GM18870 (cell line): ENCODE measurements around the gene ABCD3.
"Not testable (repeated sequence)": the region's sequence is repeated elsewhere in the genome, so short reads cannot be mapped to it uniquely, and the experiment has no call there.

Source experiments
- ATAC-seq: cut with Tn5 transposase; IDR thresholded peaks from one replicate; pipeline ENCODE4 v1.9.1; 2021; ENCODE audit warnings: moderate library complexity; ENCODE audit not compliant: unreplicated experiment

Gene ABCD3

DNA sequence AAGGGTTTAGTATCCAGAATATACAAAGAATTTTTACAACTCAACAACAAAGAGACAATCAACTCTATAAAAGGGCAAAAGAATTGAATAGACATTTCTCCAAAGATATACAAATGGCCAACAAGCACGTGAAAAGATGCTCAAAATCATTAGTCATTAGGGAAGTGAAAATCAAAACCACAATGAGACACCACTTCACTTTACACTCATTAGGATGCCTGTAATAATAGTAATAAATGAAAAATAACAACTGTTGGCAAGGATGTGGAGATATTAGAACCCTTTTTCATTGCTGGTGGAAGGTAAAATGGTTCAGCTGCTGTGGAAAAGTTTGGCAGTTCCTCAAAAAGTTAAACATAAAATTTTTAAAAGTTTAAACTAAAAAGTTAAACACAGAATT is 7.0 kb upstream of the ABCD3 start:
- ATAC-seq = peak; percentile 89

DNA sequence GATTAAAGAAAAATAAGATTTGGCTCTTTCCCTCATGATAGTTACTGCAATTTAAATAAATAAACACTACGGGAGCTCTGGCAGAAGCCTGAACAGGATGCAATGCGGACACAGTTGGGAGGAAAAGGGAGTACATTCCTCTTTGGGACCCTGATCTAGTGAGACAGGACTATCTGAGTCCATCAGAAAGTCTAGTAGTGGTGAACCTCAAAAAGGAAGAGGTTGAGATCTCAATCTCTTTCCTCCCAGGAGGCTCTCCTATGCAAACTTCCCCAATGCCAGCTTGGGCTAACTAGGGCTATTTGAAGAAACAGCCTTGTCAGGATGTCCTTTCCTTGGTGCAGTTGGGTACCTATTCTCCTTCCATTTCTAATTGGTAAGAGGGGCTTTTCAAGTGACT is 4.9 kb upstream of the ABCD3 start:
- ATAC-seq = no peak

DNA sequence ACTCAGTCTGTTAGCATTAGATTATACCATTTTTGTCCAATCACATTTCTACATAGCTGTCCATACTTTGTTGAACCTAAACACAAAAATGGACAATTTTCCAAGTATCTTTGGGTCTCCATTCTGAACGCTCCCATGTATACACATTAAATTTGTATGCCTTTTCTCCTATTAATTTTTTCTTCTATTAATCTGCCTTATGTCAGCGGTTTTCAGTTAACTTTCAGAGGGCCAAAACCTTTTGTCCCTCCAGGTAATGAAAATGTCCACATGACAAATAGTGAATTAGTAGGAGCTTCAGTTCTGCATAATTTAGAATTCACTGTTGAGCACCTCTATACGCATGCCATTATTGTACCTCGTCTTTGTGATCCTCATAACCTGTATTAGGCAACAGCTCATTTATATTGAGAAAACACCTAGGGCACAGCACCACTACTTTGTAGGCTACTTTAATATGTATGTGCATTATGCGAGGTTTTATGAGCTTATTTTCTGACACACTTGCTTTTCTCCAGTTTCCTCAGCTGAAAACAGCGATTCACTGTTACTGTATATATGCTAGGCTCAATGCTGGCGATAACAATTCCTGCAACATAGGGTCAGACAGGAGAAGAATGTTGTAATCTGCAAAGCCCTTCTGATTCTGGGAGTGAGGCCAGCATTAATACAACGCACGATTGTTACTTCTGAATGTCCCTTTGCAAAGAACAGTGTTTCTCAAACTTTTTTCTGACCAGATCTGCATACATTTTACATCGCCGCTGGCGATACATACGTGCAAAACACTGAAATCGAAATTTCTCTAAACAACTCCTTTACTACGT is 1.1 kb upstream of the ABCD3 start:
- ATAC-seq = no peak

DNA sequence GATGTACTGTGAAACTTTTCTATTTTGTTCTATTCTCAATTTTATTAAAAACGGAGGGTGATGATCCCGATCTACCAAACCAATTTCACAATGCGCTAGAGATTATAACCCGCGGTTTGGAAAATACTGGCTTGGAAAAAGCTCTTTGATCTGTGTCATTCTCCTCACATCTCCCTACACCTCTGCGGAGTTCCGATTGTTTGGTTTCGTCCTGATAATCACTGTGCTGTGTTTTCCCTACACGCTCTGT is 536 bp upstream of the ABCD3 start:
- ATAC-seq = no peak

DNA sequence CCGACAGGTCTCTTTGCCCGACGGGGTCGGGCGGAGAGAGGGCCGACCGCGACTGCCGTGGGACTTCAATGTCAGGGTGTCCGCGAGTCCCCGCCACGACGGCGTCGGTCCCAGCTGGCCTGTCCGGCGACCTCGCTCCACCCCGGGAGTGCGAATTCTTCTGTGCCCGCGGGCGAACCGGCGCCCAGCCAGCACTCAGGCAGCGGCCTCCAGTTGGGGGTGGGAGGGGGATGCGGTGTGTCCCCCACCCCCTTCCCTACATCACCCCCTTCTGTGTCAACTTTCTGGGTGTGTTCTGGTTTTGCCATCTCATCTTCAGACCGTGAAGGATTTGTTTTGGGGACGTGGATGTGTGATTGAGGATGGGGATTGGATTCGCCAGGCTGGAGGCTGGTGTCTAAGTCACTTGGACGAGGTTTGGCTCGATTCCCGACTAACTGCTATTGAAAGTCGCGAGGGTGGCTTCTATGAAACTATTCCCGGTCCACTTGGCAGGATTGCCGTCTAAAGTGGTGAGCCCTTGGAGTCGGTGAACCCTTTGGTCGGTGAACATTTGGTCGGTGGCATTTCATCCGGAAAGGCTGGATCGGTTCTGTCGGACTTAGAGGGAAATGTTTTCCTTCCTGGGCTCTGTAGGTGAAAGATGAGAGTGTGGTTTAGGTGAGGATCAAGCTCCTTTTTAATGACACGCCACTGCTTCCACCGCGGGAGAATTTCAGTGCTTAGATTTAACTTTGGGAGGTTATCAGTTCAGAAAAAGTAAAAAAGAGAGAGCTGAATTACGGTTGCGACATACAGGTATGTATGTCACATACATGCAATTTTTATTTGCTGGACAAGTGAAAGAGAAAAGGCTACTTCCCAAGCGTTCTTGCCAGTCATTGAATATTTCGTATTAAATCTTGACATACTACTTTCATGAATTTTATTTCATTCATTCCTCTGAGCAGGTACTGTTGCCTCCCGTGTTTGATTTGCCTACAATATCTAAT is 771 bp downstream of the ABCD3 start:
- ATAC-seq = peak; percentile 24

DNA sequence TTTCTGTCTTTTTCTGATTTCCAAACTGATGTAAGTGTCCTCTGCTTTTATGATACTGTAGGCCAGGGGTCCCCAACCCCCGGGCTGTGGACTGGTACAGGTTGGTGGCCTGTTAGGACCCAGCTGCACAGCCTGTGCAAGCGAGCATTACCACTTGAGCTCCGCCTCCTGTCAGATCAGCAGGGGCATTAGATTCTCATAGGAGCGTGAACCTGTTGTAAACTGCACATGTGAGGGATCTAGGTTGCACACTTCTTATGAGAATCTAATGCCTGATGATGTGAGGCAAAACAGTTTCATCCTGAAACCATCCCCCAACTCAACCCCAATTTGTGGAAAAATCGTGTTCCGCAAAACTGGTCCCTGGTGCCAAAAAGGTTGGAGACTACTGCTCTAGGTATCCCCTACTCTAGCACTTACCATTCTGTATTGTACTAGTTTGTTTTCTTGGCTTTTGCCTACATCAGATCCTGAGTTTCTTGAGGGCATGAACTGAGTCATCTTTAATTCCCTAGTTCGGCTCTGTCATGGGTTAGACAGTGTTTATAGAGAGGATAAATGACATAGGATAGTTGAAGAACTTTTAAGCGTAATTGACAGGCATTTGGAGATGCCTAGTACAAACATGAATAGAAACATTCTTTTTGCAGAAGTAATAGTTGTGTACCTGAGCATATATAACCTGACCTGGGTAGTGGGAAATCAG is 4.1 kb downstream of the ABCD3 start:
- no peak for ATAC-seq

DNA sequence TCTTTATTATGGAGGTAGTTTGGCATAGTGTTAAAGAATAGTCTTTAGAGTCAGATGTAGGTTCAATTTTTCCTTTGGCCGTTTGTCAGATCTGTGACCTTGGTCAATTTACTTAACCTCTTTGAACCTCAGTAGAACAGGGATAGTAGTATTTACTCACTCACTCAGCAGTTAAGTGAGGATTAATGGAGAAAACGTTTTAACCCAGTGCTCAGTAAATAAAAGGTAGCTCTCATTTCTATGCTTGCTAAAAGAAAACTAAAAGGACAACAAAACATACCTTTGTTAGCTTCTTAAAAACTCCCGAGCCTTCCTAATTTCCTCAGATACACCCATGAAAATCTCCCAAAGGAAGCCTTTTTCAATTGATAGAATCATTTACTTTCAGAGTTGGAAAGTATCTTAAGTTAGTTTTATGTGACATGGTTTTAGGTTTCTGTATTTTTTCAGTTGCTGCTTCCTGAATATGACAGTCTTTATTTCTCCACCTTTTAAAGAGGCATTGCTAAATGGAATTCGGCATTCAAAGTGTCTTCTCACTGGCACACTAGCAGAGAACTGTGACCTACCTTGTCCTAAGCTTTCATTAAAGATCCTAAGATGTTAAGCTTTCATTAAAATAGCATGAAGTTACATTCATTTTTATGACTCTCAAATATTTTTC is 7.8 kb downstream of the ABCD3 start:
- ATAC-seq = no peak

DNA sequence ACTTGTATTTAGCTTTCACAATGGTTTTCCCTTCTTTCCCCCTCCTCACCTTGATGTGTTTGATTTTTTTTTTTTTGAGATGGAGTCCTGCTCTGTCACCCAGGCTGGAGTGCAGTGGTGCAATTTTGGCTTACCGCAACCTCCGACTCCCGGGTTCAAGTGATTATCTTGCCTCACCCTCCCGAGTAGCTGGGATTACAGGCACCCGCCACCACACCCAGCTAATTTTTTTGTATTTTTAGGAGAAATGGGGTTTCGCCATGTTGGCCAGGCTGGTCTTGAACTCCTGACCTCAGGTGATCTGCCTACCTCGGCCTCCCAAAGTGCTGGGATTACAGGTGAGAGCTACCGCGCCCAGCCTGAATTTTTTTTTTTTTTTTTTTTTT is 8.3 kb downstream of the ABCD3 start:
- ATAC-seq = not testable (repeated sequence)

DNA sequence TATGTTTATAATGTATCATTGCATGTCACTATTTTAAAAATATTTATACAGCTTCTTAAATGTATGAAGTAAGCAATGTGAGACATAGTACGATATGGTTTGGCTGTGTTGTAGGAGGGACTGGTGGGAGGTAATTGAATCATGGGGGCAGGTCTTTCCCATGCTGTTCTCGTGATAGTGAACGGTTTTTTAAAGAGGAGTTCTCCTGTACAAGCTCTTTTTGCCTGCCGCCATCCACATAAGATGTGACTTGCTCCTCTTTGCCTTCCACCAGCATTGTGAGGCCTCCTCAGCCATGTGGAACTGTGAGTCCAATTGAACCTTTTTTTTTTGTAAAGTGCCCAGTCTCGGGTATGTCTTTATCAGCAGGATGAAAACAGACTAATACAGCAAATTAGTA is 10.3 kb downstream of the ABCD3 start:
- ATAC-seq = no peak

DNA sequence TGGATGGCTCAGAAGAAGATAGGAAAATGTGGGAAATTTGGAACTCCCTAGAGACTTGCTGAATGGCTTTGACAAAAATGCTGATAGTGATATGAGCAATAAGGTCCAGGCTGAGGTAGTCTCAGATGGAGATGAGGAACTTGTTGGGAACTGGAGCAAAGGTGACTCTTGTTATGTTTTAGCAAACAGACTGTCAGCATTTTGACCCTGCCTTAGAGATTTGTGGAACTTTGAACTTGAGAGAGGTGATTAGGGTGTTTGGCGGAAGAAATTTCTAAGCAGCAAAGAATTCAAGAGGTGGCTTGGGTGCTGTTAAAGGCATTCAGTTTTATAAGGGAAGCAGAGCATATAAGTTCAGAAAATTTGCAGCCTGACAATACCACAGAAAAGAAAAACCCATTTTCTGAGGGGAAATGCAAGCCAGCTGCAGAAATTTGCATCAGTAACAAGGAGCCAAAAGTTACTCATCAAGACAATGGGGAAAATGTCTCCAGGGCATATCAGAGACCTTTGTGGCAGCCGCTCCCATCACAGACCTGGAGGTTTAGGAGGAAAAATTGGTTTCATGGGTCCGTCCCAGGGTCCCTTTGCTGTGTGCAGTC is 10.8 kb downstream of the ABCD3 start:
- ATAC-seq = not testable (repeated sequence)

DNA sequence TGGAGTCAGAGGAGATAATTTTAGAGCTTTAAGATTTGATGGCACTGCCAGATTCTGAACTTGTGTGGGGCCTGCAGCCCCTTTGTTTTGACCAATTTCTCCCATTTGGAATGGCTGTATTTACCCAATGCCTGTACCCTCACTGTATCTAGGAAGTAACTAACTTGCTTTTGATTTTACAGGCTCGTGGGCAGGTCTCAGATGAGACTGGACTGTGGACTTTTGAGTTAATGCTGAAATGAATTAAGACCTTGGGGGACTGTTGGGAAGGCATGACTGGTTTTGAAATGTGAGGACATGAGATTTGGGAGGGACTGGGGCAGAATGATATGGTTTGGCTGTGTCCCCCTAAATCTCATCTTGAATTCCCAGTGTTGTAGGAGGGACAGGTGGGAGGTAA is 11.9 kb downstream of the ABCD3 start:
- ATAC-seq = not testable (repeated sequence)

DNA sequence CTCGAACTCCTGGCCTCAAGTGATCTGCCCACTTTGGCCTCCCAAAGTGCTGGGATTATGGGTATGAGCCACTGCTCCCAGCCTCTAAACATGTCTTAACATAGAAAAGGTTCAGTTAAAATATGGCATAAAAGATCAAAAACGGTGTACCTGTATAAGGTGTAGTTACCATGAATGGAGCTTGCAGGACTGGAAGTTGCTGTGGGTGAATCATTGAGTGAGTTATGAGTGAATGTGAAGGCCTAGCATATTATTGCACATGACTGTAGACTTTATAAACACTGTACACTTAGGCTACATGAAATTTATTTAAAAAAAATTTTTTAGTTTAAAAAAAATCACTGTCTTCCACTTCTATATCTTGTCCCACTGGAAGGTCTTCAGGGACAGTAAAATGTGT is 15.7 kb downstream of the ABCD3 start:
- no peak for ATAC-seq

DNA sequence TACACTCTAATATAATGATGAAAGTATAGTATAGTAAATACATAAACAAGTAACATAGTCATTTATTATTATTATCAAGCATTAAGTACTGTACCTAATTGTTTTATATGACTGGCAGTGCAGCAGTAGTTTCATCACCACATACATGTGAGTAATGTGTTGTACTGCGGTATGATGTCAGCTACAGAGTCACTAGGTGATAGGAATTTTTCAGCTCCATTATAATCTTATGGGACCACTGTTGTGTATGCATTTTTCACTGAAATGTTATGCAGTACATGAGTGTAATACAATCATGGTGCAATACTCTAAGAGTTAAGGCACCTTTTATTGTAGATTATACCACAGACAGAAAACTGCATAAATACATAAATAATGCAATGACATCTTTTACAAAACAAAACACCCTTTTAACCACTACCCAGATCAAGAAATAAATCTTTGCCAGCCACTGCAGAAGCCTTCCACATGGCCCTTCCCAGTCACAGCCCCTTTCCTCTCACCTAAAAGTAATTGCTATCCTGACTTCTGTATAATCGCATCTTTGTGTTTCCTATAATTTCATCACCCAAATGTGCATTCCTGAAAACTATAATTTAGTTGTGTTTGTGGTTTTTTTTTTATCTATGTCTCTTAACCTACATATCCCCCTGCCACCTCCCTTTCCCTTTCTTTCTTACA is 16.3 kb downstream of the ABCD3 start:
- no peak for ATAC-seq

DNA sequence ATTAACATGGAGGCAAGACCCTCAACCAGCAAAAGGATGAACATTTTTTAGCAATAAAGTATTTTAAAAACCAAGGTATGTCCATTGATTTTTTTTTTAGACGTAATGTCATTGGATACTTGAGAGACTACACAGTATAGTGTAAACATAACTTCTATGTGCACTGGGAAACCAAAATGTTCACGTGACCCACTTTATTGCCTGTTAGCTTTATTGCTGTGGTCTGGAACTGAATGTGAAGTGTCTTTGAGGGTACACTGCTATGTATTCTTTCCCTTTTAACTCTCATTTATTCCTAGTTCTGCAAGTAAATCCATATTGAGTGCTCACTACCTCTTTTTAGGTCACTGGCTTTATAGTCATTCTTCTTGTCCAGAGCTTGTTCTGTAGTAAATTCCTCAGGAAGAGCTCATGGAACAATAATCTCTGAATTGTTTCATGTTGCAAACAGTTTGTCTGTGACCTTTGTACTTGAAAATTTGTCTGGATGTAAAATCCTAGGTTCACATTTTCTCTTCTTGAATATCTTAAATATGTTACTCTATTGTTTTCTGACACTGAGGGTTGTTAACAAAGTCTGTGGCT is 20.6 kb downstream of the ABCD3 start:
- ATAC-seq = no peak

DNA sequence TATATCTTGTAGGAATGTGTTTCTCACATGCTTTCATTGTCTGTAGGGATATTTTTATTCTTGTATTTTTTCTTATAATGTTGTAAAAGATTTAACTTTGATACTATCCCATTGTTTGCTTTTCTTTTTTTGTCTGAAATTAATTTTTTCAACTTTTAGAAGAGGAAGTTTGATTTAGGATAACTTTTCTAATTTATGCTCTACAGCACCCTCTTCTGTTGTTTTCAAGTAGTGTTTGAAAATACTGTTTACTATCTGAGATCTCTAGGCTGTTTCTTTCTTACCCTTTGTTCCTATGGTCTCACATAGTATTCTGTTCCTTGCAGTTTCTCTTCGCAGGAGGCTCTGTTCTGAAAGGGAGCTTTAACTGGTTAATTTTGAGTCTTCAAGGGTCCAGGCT is 21.9 kb downstream of the ABCD3 start:
- ATAC-seq = no peak

DNA sequence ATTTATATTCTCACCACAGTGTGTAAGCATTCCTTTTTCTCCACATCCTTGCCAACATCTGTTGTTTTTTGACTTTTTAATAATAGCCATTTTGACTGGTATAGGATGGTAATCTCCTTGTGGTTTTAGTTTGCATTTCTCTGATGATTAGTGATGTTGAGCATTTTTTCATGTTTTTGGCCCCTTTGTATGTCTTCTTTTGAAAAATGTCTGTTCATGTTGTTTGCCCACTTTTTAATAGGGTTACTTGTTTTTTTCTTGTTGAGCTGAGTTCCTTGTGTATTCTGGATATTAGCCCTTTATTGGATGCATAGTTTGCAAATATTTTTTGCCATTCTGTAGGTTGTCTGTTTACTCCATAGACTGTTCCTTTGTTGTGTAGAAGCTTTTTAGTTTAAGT is 24.9 kb downstream of the ABCD3 start:
- not testable (repeated sequence) for ATAC-seq

DNA sequence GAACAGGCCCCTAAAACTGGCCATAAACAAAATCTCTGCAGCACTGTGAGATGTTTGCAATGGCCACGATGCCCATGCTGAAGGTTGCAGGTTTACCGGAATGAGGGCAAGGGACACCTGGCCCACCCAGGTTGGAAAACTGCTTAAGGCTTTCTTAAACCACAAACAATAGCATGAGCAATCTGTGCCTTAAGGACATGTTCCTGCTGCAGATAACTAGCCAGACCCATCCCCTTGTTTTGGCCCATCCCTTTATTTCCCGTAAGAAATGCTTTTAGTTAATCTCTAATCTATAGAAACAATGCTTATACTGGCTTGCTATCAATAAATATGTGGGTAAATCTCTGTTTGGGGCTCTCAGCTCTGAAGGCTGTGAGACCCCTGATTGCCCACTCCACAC is 26.6 kb downstream of the ABCD3 start:
- ATAC-seq = not testable (repeated sequence)

DNA sequence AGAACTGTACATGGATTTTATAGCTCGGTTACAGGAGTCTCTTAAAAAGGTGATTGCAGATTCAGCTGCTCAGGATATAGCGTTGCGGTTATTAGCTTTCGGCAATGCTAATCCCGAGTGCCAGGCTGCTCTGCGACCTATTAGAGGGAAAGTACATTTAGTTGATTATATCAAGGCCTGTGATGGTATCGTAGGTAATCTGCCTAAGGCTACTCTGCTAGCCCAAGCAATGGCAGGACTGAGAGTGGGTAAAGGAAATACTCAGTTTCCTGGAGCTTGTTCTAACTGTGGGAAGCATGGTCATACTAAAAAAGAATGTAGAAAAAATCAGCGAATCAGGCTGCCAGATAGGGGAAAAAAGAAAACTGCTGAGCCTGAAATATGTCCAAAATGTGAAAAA is 27.5 kb downstream of the ABCD3 start:
- ATAC-seq = not testable (repeated sequence)

DNA sequence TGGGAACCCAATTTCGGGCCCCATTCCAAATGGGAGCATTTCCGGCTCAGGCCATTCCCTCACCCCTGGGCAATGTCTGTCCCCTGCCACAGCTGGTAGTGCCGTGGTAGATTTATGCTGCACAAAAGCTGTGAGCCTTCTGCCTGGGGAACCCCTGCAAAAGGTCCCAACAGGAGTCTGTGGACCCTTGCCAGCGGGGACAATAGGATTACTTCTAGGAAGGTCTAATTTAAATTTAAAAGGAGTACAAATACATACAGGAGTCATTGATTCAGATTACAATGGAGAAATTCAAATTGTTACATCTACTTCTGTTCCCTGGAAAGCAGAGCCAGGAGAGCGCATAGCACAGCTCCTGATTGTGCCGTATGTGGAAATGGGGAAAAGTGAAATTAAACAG is 28.0 kb downstream of the ABCD3 start:
- ATAC-seq = not testable (repeated sequence)

DNA sequence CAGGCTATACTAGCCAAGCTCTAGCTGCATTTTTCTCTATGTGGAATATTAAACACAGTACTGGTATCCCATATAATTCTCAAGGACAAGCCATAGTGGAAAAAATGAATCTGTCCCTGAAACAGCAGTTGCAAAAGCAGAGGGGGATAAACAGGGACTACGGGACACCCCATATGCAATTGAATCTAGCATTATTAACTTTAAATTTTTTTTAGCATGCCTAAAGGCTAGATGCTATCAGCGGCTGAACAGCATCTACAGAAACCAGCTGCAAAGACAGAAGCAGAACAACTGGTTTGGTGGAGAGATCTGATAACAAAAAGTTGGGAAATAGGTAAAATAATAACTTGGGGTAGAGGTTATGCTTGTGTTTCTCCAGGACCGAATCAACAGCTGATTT is 30.6 kb downstream of the ABCD3 start:
- ATAC-seq = not testable (repeated sequence)
